ENCODE measurements around the gene CCDC187. TPM values are rescaled to one million over a fixed set of nuclear protein-coding genes. Genes with fewer than 3 reads are reported as not detected.

CCDC187 gene
- total RNA-seq, 1 donor from 2014 or later: 1.4 TPM

GRCh38 chr9:136318776-136319241, 14.9 kb upstream of the CCDC187 start:
- H3K27ac Mint-ChIP-seq: no peak overlapping the region

GRCh38 chr9:136318111-136318775, 14.3 kb upstream of the CCDC187 start:
- Mint-ChIP-seq H3K4me3 (ENCODE audit: low read depth) (no peak overlapping the region), H3K9me3 (ENCODE audit: low read depth) (peaks cover 22% of the 10 kb centered on the region), H3K36me3 (ENCODE audit: insufficient read depth) (no peaks in the 10 kb centered on the region), H3K27ac (no peak overlapping the region), H3K4me1 (ENCODE audit: low read depth) (no peaks in the 10 kb centered on the region), H3K27me3 (peaks cover 2% of the 10 kb centered on the region)
- TF ChIP-seq CTCF (IDR thresholded peaks at IDR 0.05; ENCODE audit: unreplicated experiment): no peak
- DNase-seq (ENCODE audit: low spot score, unreplicated experiment): no peak

More at GRCh38 chr9:136318776-136319241, 14.9 kb upstream of the CCDC187 start:
- DNase-seq (ENCODE audit: low spot score, unreplicated experiment): no peak
- no peak for TF ChIP-seq CTCF (IDR thresholded peaks at IDR 0.05; ENCODE audit: unreplicated experiment)
- Mint-ChIP-seq H3K9me3 (ENCODE audit: low read depth) (peaks cover 22% of the 10 kb centered on the region), H3K4me3 (ENCODE audit: low read depth) (no peak overlapping the region), H3K36me3 (ENCODE audit: insufficient read depth) (no peaks in the 10 kb centered on the region), H3K4me1 (ENCODE audit: low read depth) (no peaks in the 10 kb centered on the region), H3K27me3 (peaks cover 2% of the 10 kb centered on the region)

GRCh38 chr9:136317695-136318094, 13.8 kb upstream of the CCDC187 start:
- Mint-ChIP-seq H3K4me1 (ENCODE audit: low read depth) (no peaks in the 10 kb centered on the region), H3K9me3 (ENCODE audit: low read depth) (peaks cover 22% of the 10 kb centered on the region), H3K4me3 (ENCODE audit: low read depth) (no peak overlapping the region), H3K27me3 (peaks cover 2% of the 10 kb centered on the region), H3K27ac (no peak overlapping the region), H3K36me3 (ENCODE audit: insufficient read depth) (no peaks in the 10 kb centered on the region)
- no peak for DNase-seq (ENCODE audit: low spot score, unreplicated experiment)
- TF ChIP-seq CTCF (IDR thresholded peaks at IDR 0.05; ENCODE audit: unreplicated experiment): no peak

- H3K36me3 Mint-ChIP-seq (ENCODE audit: insufficient read depth): no peaks in the 10 kb centered on the region
- H3K9me3 Mint-ChIP-seq (ENCODE audit: low read depth): peaks cover 22% of the 10 kb centered on the region
- no peak overlapping the region for H3K27ac Mint-ChIP-seq
- no peaks in the 10 kb centered on the region for H3K4me1 Mint-ChIP-seq (ENCODE audit: low read depth)
- no peak overlapping the region for H3K4me3 Mint-ChIP-seq (ENCODE audit: low read depth)
- TF ChIP-seq CTCF (IDR thresholded peaks at IDR 0.05; ENCODE audit: unreplicated experiment): no peak
- peaks cover 2% of the 10 kb centered on the region for H3K27me3 Mint-ChIP-seq
- DNase-seq (ENCODE audit: low spot score, unreplicated experiment): no peak
Observed at GRCh38 chr9:136316896-136317676, 13.2 kb upstream of the CCDC187 start.

GRCh38 chr9:136316271-136316751, 12.4 kb upstream of the CCDC187 start:
- no peak for TF ChIP-seq CTCF (IDR thresholded peaks at IDR 0.05; ENCODE audit: unreplicated experiment)
- Mint-ChIP-seq H3K27ac (peak overlapping the region; percentile 65), H3K27me3 (no peaks in the 10 kb centered on the region)

More at GRCh38 chr9:136316271-136316751, 12.4 kb upstream of the CCDC187 start:
- no peak for DNase-seq (ENCODE audit: low spot score, unreplicated experiment)
- H3K4me3 Mint-ChIP-seq (ENCODE audit: low read depth): no peak overlapping the region
- H3K9me3 Mint-ChIP-seq (ENCODE audit: low read depth): peaks cover 22% of the 10 kb centered on the region
- H3K4me1 Mint-ChIP-seq (ENCODE audit: low read depth): no peaks in the 10 kb centered on the region
- H3K36me3 Mint-ChIP-seq (ENCODE audit: insufficient read depth): no peaks in the 10 kb centered on the region
